Stimulated activated CD8-positive, alpha-beta memory T cell treated with anti-CD3 and anti-CD28 coated beads, Interleukin-7, amount 100 ng/mL, for 24 hours (primary cell): ENCODE data around the gene CNGB1.
"Not testable (repeated sequence)": the region's sequence is repeated elsewhere in the genome, so short reads cannot be mapped to it uniquely, and the experiment has no call there.

Experiments
- DNase-seq: peaks from one replicate; pipeline ENCODE4 v3.0.0-alpha.2; 2020; ENCODE audit warnings: low read depth

CNGB1 gene

DNA sequence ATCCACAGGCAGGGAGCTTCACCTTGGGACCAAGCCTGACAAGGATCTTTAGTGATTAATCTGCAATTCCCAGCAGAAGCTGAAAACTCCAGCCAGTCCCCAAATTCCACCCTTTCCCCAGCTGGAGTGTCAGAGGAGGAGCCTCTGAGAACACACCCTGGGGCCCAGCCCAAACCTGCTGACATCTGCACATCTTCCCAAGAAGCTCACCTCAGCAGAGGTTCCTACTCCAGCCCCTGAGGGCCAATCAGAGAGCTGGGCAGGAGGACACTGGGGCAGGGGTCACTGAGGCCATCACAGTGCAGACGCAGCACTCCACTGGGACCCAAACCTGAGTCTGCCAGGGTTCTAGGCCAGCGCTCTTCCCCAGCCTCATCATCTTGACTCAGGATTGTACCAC lies 44.9 kb downstream of the CNGB1 start:
- DNase-seq, result no peak

DNA sequence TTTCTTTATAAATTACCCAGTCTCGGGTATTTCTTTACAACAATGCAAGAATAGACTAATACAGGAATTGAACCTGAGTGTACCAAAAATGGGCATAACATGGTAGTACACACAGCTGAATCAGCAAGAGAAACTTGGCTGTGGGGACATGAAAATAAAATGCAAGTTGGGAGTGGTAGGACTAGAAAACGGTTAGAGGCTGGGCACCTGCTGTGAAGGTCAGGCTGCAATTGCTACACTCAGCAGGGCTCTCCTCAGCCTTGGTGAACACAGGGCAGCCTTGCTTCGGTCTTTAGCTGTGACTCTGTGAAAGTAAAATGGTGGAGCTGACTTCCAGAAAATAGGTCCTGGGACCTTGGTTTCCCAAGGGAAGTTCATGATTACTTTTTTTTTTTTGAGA lies 45.6 kb downstream of the CNGB1 start:
- no peak for DNase-seq

DNA sequence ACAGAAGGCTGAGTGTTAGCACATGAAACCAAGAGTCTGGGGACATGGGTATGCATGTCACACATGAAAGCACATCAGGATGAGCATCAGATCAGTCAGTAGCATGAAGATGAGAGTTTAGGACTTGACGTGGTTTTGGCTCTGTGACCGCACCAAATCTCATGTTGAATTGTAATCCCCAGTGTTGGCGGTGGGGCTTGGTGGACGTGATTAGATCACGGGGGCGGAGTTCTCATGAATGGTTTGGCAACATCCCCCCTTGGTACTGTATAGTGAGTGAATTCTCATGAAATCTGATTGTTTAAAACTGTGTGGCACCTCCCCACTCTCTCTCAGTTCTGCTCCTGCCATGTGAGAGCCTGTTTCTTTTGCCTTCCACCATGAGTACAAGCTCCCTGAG lies 46.4 kb downstream of the CNGB1 start:
- DNase-seq, result no peak

DNA sequence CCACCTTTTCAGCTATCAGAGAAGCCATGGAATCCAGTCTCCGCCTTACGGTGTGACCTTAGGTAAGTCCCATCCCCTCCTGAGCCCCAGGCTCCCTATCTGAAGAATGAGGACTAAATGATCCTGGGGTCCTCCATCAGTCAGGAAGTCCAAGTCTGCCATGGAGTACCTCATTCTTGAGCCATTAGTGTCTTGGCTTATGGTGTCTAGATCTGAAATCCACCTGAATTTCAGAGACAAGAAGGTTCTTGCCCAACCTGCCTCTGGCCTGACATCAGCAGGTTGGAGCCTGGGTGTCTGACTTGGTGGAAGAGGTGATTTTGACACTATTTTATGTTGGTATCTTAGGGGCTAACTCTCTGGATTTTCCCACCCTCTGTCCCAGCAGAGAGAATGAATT lies 47.1 kb downstream of the CNGB1 start:
- no peak for DNase-seq

DNA sequence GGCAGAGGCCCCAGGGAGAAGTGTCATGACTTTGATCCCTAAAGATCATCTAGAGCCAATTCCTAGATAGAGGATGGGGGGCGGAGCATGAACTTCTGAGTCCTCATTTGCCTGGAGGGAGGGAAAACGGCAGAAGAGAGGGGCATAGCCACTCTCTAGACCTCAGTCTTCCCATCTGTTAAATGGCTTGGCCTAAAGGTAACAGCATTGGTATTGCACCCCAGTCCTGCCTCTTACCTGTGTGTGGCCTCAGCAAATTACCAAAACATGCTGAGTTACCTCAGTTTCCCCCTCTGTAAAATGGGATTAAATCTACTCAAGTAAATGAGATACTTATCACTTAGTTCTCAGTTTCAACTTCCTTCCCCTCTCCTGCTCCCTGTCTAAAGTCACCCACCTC lies 47.5 kb downstream of the CNGB1 start:
- no peak for DNase-seq

DNA sequence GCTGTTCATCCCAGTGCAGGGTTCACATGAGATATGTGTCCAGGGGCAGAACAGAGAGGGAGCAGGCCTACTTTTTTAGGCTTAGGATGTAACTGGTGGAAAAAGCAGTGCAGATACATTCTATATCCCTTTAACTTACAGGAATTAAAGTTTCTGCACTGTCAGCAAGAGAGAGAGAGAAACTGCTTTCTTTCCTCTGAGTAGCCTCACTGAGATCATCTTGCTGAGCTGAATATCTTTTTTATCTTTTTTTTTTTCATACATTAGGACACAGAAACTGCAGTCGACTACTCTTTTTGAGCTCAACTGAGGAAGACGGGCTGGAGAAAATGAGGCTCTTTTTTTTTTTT lies 50.1 kb downstream of the CNGB1 start:
- no peak for DNase-seq

DNA sequence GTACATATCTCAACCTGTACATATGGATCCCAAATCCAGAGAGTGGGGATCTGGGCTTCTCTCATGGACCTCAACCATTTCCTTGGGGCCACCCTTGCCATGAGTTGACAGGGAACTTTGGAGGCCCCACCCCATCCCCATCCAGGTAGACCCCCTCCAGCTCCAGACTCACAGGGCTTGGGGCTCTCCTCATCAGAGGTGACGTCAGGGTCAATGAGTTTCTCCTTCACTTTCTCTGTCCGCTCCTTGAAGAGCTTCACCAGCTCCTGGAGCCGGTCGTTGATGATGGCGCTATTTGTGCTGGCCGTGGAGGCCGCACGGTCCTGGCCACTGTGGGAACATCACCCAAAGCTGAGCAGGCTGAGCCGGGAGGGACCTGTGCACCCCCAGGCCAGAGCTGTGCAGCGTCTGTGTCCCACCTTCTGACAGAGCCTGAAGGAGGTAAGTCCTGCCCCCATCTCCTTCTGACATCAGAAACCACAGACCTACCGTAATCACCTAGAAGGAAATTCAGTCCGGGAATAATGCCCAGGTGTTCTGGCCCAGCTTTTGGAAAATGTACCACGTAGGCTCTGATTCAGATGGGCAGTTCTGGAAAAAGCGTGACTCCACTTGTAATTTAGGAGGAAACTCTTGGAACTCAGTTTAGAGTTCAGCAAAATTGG lies 50.6 kb downstream of the CNGB1 start:
- DNase-seq, result no peak

DNA sequence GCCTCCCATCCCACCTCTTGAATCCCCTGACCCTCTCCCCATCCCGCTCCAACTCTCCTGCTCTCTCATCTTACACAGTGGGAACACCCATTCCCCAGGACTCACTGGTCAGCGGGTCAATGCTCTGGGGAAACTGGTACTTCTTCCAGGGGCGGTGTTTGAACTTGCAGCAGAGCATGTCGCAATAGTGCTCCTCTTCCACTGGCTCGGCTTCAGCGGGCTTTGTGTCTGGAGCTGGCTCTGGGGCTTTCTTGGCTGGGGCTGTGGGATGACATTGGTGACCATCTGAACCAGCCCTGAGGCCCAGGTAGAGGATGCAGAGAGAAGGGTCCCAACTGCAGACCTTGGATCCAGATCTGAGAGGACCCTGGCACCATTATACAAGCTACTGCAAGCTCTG lies 51.9 kb downstream of the CNGB1 start:
- DNase-seq, result no peak

DNA sequence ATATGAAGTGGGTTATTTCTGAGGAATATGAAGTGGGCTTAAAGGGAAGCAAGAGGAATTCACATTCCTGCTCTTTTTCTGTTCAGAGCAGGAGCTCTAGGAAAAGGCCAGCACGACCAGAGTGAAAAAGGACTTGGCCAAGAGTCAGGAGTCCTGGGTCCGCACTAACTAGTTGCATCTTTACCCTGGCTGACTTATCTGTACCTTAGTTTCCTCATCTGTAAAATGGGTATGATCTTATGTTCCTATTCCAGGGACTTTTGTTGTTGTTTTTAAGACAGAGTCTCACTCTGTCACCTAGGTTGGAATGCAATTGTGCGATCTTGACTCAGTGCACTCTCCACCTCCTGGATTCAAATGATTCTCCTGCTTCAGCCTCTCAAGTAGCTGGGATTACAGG lies 52.5 kb downstream of the CNGB1 start:
- no peak for DNase-seq

DNA sequence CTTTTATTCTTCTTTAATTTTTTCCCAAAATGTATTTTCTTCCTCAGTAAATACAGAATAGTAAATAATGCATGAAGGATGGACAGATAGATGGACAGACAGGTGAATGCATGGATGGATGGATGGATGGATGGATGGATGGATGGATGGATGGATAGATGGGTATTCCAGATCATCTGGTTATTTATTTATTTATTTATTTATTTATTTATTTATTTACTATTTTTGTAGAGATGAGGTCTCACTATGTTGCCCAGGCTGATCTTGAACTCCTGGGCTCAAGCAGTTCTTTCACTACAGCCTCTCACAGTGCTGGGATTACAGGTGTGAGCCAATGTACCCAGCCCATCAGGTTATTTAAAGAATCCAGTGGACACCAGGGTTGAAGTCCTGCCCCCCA lies 53.0 kb downstream of the CNGB1 start:
- DNase-seq, result not testable (repeated sequence)

DNA sequence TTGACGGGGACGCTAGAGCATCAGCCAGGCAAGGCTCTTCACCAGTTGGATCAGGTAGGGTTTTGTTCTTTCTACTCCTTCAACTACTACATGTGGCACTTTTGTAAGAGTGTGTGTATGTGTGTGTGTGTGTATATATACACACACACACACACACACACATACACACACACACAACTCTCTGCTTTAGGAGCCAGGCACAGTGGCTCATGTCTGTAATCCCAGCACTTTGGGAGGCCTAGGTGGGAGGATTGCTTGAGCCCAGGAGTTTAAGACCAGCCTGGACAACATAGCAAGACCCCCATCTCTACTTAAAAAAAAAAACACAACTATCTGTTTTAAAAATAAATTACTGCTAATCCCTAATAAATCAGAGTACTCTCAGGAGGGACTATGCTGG lies 53.4 kb downstream of the CNGB1 start:
- not testable (repeated sequence) for DNase-seq

DNA sequence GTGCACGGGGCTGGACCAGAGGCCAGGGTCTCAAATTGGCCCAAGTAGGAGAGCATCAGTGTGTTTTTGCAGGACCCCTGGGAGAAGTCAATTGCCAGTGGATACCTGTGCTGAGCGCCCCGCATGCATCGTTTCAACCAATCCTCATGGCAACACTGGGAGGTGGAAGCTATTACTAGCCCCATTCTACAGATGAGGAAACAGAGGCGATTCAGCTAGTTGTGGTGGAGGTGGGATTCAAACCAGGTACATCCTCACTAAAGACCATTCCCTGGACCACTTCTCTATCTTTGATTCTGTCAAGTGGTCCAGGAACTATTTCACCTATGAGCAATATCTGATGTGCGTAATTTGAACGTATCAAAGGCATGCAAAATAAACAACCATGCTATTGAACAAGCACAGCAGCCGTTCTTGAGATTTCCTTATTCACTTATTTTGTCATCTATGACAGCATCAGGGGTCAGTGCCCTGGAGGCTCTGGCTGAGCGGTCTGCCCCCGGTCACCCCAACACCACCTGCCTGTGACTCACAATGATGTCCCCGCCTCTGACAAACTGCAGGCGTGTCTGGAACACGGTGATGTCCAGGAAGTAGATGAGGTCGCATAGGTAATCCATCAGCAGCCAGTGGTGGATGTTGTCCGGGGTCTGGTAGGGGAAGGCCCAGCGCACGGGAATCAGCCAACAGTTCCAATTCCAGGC lies 54.0 kb downstream of the CNGB1 start:
- DNase-seq, result no peak

DNA sequence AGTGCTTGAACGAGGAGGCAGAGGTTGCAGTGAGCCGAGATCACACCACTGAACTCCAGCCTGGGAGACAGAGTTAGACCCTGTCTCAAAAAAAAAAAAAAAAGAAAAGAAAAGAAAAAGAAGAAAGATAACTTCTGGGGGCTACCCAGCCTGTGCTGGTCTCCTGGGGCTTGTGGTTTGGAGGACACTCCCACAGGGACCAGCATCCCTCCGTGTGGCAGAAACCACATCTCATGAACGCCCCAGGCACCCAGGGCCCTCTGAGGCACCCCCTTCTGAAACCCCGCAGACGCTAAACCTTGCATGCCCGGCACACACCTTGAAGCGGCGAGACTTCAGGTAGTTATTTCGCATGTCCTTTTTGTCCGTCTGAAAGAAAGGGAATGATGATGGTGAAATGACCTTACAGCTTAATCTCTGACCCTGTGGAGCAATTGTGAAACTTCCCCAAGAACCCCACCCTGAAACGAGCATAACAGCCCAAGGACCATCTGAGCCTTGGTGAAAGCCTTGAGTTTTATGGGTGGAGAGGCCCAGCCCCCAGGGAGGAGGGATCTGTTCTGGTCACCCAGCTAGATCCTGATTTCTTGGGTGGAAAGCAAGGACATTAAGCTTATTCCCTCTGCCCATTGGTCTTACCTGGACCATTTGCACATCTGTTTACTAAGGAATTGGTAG lies 55.0 kb downstream of the CNGB1 start:
- no peak for DNase-seq

DNA sequence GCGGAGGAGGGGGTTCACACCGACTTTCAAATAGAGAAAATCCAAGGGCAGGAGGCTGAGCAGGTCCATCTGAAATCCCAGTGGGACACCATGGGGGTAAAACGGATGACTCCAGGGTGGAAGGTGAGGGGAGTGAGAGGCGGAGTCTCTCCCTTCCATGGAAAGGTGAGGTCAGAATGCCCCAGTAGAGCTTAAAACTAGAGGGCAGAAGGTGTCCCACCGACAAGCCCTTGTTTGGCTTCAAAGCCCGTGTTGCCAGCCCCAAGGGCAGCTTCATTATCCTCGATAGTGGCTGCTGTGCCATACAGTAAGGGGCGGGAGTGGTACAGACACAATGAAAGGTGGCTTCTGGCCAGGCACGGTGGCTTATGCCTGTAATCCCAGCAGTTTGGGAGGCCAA lies 55.7 kb downstream of the CNGB1 start:
- no peak for DNase-seq

DNA sequence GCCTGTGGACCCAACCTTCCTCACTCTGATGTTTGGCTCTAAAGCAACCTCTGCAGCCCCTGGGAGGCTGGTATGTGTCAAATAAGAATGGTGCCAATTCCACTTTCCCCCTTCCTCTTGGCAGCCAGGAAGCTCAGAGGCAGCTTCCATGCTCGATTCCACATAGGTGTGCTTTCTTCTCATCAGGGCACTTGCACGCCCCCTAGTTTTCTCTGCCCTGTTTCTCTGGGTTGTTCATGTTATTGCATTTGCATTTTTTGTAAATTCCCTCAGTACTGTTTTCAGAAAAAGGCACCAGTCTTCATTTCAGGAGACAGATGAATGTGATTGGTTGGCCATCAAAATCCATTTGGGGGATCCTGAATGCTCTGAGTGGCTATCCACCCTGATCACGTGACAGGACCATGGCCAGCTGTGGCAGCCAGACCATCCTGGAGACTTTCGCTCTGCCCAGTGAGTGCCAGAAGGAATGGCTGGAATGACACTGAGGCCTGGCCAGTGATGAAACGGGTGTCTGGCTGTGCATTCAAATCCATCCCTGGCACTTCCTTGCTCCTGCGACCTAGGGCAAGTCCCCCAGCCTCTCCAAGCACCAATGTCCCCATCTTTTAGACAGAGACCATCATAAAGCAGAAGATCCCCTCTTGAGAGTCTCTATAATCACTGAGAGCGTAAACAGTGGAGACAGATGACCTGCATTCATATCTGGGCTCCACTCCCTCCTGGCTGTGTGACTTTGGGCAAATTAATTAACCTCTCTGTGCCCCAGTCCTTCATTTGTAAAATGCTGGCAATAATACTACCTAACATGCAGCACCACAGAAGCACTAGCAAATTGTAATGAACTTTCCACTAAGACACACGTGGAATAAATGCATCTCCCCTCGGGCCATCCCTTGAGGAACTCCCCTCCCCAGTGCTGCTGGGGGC lies 56.4 kb downstream of the CNGB1 start:
- DNase-seq, result no peak

DNA sequence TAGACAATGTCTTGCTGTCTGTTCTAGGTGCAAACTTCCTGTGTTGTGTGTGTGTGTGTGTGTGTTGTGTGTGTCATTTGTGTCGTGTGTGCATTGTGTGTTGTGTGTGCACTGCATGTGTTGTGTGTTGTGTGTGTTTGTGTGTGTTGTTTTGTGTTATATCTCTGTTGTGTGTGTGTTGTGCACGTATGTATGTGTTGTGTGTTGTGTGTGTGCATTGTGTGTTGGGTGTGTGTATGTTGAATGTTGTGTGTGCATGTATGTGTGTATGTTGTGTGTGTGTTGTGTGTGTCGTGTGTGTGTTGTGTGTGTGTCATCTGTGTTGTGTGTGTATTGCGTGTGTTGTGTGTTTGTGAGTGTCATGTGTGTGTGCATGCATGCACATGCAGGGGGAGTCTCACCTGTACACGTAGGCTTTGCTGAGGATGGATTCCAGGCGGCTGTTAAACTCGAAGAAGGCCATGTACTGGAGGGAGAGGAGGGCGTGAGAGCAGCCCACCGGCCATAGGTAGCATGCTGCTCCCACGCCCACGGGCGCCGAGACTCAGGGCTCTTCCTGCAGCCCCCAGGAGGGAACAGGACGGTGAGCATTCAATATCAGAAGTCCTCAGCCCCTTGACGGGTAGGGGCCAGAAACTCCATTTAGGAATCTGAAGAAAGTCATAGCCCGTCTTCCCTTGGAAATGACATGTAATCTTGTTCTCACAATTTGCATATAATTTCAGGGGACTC lies 58.2 kb downstream of the CNGB1 start:
- DNase-seq, result no peak

DNA sequence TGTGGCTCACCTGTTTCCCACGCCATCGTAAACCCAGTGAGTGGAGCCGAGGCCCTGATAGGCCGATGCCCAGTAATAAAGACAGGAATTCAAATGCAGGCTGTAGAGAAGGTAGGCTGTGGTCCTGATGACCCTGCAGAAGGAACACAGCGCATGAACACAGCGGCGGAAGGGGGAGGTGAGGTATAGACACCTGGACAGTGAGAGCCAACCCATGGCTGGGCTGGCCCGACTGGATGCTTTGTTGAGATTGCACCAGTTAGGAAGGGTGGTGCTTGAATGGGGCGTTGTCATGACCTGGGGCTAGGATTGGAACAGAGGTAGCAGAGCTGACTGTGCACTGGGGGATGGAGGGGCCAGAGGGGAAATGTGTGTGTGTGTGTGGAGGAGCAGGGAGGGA lies 59.2 kb downstream of the CNGB1 start:
- no peak for DNase-seq

DNA sequence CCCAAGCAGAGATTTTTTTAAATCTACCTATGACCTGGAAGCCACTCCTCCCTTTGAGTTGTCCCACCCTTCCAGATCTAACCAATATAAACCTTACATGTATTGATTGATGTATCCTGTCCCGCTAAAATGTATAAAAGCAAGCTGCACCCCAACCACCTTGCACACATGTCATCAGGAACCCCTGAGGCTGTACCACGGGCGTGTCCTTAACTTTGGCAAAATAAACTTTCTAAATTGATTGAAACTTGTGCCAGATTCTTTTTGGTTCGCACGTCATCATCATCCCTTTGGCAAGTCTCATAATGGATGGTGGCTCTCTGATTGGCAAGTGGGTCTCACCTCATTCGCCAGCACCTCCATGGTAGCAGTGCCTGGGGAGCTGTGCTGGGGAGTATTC lies 60.2 kb downstream of the CNGB1 start:
- no peak for DNase-seq

DNA sequence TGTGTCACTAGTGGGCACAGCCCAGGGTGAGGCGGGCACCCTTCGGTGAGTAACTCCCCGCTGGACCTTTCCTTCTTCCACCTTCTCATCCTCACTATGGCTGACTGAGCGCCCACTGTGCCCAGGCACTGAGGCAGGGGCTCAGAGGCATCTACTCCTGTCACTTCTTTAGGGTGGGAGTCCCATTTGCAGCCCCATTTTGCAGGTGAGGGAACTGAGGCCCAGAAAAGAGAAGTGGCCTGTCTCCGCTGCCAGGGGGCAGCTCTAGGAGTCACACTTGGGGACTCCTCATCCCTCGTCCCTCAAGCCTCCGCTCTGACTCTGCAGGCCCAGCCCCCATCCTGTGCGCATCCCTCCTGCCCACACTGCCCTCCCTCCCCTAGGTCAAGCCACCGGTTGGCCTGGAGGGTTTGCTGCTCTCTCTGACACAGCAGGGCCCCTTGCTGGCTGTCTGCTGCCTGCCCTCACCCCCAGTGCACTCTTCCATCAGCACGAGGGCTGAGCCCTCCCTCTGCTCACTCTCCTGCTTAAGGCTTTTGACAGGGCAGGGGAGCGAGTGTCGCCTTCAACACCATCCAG lies 62.4 kb downstream of the CNGB1 start:
- DNase-seq, result no peak

DNA sequence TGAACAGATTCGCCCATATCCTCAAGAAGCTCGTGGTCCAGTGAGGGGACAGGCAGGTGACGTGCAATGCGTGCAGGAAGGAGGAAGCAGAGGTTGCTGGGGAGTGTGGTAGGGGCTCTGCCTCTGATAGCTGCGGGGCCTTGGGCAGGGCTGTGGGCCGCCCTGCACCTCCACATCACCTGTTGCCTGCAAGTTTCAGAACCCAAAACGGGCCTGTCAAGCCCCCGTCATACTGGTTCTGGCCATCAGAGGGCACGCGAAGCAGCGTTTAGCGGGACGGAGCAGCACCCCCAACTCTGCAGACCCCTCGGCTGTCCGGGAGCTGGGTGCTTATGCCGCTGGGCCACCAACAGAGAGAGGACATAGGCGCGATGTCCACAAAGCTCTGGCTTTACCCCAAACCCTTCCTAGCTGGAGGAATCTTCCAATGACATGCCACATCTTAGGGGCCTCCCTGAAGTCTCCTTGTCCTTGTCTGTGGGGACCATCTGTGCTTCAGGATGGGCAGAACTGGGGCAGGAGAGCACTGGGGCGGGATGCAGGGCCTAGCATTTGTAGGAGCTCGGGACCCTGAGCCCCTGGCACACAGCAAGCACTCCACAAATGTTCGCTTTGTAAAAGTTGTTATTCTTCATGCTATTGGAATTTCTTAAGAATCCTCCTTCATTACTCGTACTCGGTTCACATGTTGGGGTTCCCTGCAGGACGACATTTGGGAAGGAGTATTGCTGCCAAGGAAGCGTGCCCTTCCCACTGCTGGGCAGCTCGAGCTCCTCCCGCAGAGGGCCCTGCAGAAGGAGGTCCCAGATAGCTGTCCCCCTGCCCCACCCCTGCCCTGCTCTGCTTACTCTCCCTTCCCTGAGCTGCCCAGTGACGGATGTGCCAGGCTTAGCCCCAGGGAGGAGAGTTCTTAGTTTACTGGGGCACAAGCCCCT lies 64.3 kb downstream of the CNGB1 start:
- DNase-seq, result no peak
